CD14-positive monocyte (primary cell): ENCODE measurements around the gene LRRFIP1. TPM values are rescaled to one million over a fixed set of nuclear protein-coding genes. Genes with fewer than 3 reads are reported as not detected.

Experiments used
- DNase-seq, 3 donors: peaks; one replicate each; pipeline ENCODE4 v3.0.0-alpha.2; 2011 to 2022
- H2AFZ ChIP-seq: 2 replicates; pipeline ENCODE4 v1.6.0; 2012; ENCODE audit warnings: mild to moderate bottlenecking, low read depth, low read length, inconsistent platforms; ENCODE audit not compliant: insufficient read depth, poor library complexity, severe bottlenecking
- H3K27ac ChIP-seq, 2 donors: 1 replicate in 1 of 2; 2 replicates in 1 of 2; pipeline ENCODE4 v1.5.1; 2012 to 2013; ENCODE audit warnings: low read length in 2 of 2, control low read depth in 1 of 2, inconsistent platforms in 1 of 2, low read depth in 1 of 2, mild to moderate bottlenecking in 1 of 2
- H3K27me3 ChIP-seq, 2 donors: one replicate each; pipeline versions ENCODE4 v1.6.0 to v1.6.1; 2011 to 2013; ENCODE audit warnings: low read length in 2 of 2; ENCODE audit not compliant: control insufficient read depth in 2 of 2, insufficient read depth in 2 of 2
- H3K36me3 ChIP-seq, 2 donors: replicated peaks in 1 of 2; 1 replicate in 1 of 2; 2 replicates in 1 of 2; pipeline versions ENCODE4 v1.5.1 to v1.6.1; 2012 to 2013; ENCODE audit warnings: low read length in 2 of 2, control low read depth in 1 of 2, inconsistent platforms in 1 of 2, mild to moderate bottlenecking in 1 of 2; ENCODE audit not compliant: insufficient read depth in 2 of 2, control insufficient read depth in 1 of 2
- H3K4me1 ChIP-seq, 2 donors: 1 replicate in 1 of 2; 2 replicates in 1 of 2; pipeline versions ENCODE4 v1.5.1 to v1.6.1; 2012 to 2013; ENCODE audit warnings: low read length in 2 of 2, control low read depth in 1 of 2, inconsistent platforms in 1 of 2, mild to moderate bottlenecking in 1 of 2, moderate library complexity in 1 of 2; ENCODE audit not compliant: insufficient read depth in 2 of 2, control insufficient read depth in 1 of 2
- H3K4me2 ChIP-seq: replicated peaks from 2 replicates; pipeline ENCODE3; 2012; ENCODE audit warnings: low read length, moderate library complexity, mild to moderate bottlenecking; ENCODE audit not compliant: poor library complexity, severe bottlenecking; ENCODE audit errors: extremely low read depth
- H3K4me3 ChIP-seq, 3 experiments: fragments of 200-600 bp in 1 of 3; sonication (generic) in 1 of 3; replicated peaks in 1 of 3; 1 replicate in 2 of 3; 2 replicates in 1 of 3; pipeline ENCODE4 v1.5.1; 2011 to 2013; ENCODE audit warnings: low read length in 3 of 3, mild to moderate bottlenecking in 3 of 3, control low read depth in 2 of 3, low read depth in 2 of 3, inconsistent platforms in 1 of 3, moderate library complexity in 1 of 3
- H3K79me2 ChIP-seq: 2 replicates; pipeline ENCODE4 v1.6.0; 2012; ENCODE audit warnings: mild to moderate bottlenecking, control low read depth, inconsistent platforms, low read length, moderate library complexity; ENCODE audit not compliant: insufficient read depth
- H3K9ac ChIP-seq: 2 replicates; pipeline ENCODE4 v1.6.0; 2017; ENCODE audit warnings: low read length, mild to moderate bottlenecking; ENCODE audit not compliant: insufficient read depth, poor library complexity, severe bottlenecking
- H3K9me3 ChIP-seq, 2 donors: replicated peaks in 1 of 2; 1 replicate in 1 of 2; 2 replicates in 1 of 2; pipeline versions ENCODE4 v1.5.1 to v1.6.1; 2012 to 2013; ENCODE audit warnings: low read length in 2 of 2, control low read depth in 1 of 2; ENCODE audit not compliant: control insufficient read depth in 1 of 2, insufficient read depth in 1 of 2
- H4K20me1 ChIP-seq: 2 replicates; pipeline ENCODE4 v1.6.0; 2012; ENCODE audit warnings: mild to moderate bottlenecking, low read length, control low read depth, moderate library complexity; ENCODE audit not compliant: insufficient read depth
- H3K27ac Mint-ChIP-seq, 7 donors: one replicate each; pipeline ENCODE4 v1.8.0; 2020; ENCODE audit warnings: mild to moderate bottlenecking in 7 of 7, mixed read lengths in 7 of 7, moderate library complexity in 6 of 7, inconsistent platforms in 2 of 7
- H3K27me3 Mint-ChIP-seq, 3 donors: one replicate each; pipeline ENCODE4 v1.8.0; 2021 to 2022; ENCODE audit warnings: low read depth in 3 of 3, mild to moderate bottlenecking in 3 of 3, mixed read lengths in 3 of 3, moderate library complexity in 3 of 3, inconsistent platforms in 1 of 3
- H3K36me3 Mint-ChIP-seq, 2 donors: one replicate each; pipeline ENCODE4 v1.8.0; 2020; ENCODE audit warnings: mixed read lengths in 2 of 2, inconsistent platforms in 1 of 2, mild to moderate bottlenecking in 1 of 2
- H3K4me1 Mint-ChIP-seq: one replicate; pipeline ENCODE4 v1.8.0; 2020; ENCODE audit warnings: mild to moderate bottlenecking, mixed read lengths
- H3K4me3 Mint-ChIP-seq, 2 donors: one replicate each; pipeline ENCODE4 v1.8.0; 2020; ENCODE audit warnings: mild to moderate bottlenecking in 2 of 2, mixed read lengths in 2 of 2, moderate library complexity in 1 of 2
- H3K9me3 Mint-ChIP-seq, 7 donors: one replicate each; pipeline ENCODE4 v1.8.0; 2020 to 2022; ENCODE audit warnings: mixed read lengths in 7 of 7, mild to moderate bottlenecking in 6 of 7, moderate library complexity in 6 of 7, inconsistent platforms in 2 of 7
- CTCF ChIP-seq: fragments of 200-600 bp; IDR thresholded peaks from one replicate; pipeline ENCODE4 v1.8.0; 2022; ENCODE audit warnings: antibody characterized with exemption, mild to moderate bottlenecking
- WGBS: methylation state at CpG from one replicate; pipeline ENCODE4 v1.1.5; 2013; ENCODE audit warnings: missing lambda C conversion rate; ENCODE audit not compliant: insufficient coverage; 5-methylcytosine and 5-hydroxymethylcytosine counted together
- intact Hi-C, 2 donors: fragments of 100-400 bp; cut with micrococcal nuclease; formaldehyde crosslinking; loops; one replicate each; pipeline versions ENCODE4 v1.15.0 to v1.15.1; 2023
- polyA plus RNA-seq, 3 donors: library from polyadenylated mRNA; depleted of rRNA in 1 of 3; unstranded in 2 of 3; stranded (reverse) in 1 of 3; fragments of 300-500 nt in 2 of 3; fragments of >200 nt in 1 of 3; fragmentation: Illumina TruSeq in 2 of 3; gene quantifications; 1 replicate in 2 of 3; 2 replicates in 1 of 3; pipeline ENCODE4 v1.2.3, GENCODE V29; 2012 to 2021

LRRFIP1 gene
- polyA plus RNA-seq, 3 donors = 67.3 to 148 (median 98.3) TPM

GRCh38 chr2:237743561-237744269, 116.3 kb downstream of the LRRFIP1 start:
- Histone ChIP-seq H3K36me3 (peaks cover 35 to 73% of the 10 kb centered on the region in 2 donors), H3K27me3 (no peaks in the 10 kb centered on the region), H3K79me2 (peaks cover 100% of the 10 kb centered on the region), H3K9me3 (peaks cover 0 to 3% of the 10 kb centered on the region in 2 donors), H3K4me1 (peaks cover 9 to 18% of the 10 kb centered on the region in 2 donors), H3K4me2 (no peak overlapping the region), H3K27ac (peak overlapping the region; percentile 32 to 55), H3K9ac (no peak overlapping the region), H4K20me1 (peaks cover 100% of the 10 kb centered on the region), H3K4me3 (no peak overlapping the region), H2AFZ (no peak overlapping the region)
- peaks cover 48% of the 10 kb centered on the region for H3K4me1 Mint-ChIP-seq
- no peak for DNase-seq
- intact Hi-C loops = loop anchor here (5.0 kb wide), 2 partner anchors 71 to 161 kb away; no protein-coding TSS in a partner anchor
- peaks cover 49 to 71% of the 10 kb centered on the region in 2 donors for H3K36me3 Mint-ChIP-seq
- 82% methylated on average over 9 of the region's 12 CpGs for whole genome bisulfite sequencing
- no peak overlapping the region for H3K4me3 Mint-ChIP-seq
- no peak for TF ChIP-seq CTCF
- H3K27ac Mint-ChIP-seq = peak overlapping the region; percentile 53 to 85 (median 79)
- peaks cover 0 to 3% (median 0%) of the 10 kb centered on the region in 7 donors for H3K9me3 Mint-ChIP-seq
- no peaks in the 10 kb centered on the region for H3K27me3 Mint-ChIP-seq

GRCh38 chr2:237744270-237744612, 116.9 kb downstream of the LRRFIP1 start:
- peaks cover 99% of the 10 kb centered on the region for H3K79me2 ChIP-seq
- TF ChIP-seq CTCF = no peak
- Mint-ChIP-seq H3K4me3 (no peak overlapping the region), H3K36me3 (peaks cover 49 to 73% of the 10 kb centered on the region in 2 donors), H3K4me1 (peaks cover 48% of the 10 kb centered on the region), H3K9me3 (peaks cover 0 to 3% (median 0%) of the 10 kb centered on the region in 7 donors), H3K27ac (peak overlapping the region in 5 of 7 donors; percentile 53 to 74 (median 54)), H3K27me3 (no peaks in the 10 kb centered on the region)
- H3K4me3 ChIP-seq = no peak overlapping the region
- H3K27ac ChIP-seq = peak overlapping the region in 1 of 2 donors; percentile 55
- H3K9ac ChIP-seq = no peak overlapping the region
- no peaks in the 10 kb centered on the region for H3K27me3 ChIP-seq
- no peak overlapping the region for H2AFZ ChIP-seq
- H4K20me1 ChIP-seq = peaks cover 100% of the 10 kb centered on the region
- peaks cover 40 to 73% of the 10 kb centered on the region in 2 donors for H3K36me3 ChIP-seq
- intact Hi-C loops = loop anchor here (5.0 kb wide), 2 partner anchors 72 to 162 kb away; no protein-coding TSS in a partner anchor
- peaks cover 9 to 18% of the 10 kb centered on the region in 2 donors for H3K4me1 ChIP-seq
- WGBS = 87% methylated on average over 3 of the region's 6 CpGs
- DNase-seq = no peak
- no peak overlapping the region for H3K4me2 ChIP-seq
- peaks cover 0 to 3% of the 10 kb centered on the region in 2 donors for H3K9me3 ChIP-seq
